HFF-Myc (cell line): ENCODE measurements around the gene MSMB.
"Not testable (repeated sequence)": the region's sequence is repeated elsewhere in the genome, so short reads cannot be mapped to it uniquely, and the experiment has no call there.

Source experiments
- DNase-seq: peaks from one replicate; pipeline ENCODE4 v3.0.0-alpha.2; 2011; ENCODE audit warnings: low read depth; ENCODE audit errors: extremely low read depth
- H3K4me3 ChIP-seq: replicated peaks from 2 replicates; pipeline ENCODE4 v1.5.1; 2011; ENCODE audit warnings: low read depth, mild to moderate bottlenecking, control low read depth, low read length
- CTCF ChIP-seq: IDR thresholded peaks from 2 replicates; pipeline ENCODE4 v1.5.1; 2012; ENCODE audit warnings: mild to moderate bottlenecking, low read depth, low read length, control low read depth; ENCODE audit errors: missing control alignments

The MSMB gene

GRCh38 chr10:46057038-46057437 is 11.0 kb upstream of the MSMB start:
- no peak for DNase-seq
- H3K4me3 ChIP-seq, result no peak overlapping the region
- TF ChIP-seq CTCF, result no peak

DNA sequence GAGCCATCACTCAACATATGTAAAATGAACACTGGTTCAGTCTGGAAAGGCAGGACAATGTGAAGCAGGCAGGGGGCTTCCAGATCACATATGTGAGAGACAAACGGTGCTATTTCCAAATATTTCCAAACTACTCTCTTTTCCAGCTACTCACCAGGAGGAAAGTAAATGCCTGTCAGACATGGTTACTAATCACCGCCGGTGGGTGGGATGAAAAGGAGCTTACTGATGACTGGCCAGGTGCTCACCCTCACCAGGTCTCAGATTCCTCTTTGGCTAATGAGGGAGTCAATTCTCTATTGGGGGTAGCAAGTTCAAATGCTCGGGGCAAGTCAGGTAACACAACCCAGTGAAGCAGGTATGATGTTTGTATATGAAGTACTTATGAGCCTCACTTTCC is 9.7 kb upstream of the MSMB start:
- no peak overlapping the region for H3K4me3 ChIP-seq
- no peak for TF ChIP-seq CTCF
- no peak for DNase-seq

DNA sequence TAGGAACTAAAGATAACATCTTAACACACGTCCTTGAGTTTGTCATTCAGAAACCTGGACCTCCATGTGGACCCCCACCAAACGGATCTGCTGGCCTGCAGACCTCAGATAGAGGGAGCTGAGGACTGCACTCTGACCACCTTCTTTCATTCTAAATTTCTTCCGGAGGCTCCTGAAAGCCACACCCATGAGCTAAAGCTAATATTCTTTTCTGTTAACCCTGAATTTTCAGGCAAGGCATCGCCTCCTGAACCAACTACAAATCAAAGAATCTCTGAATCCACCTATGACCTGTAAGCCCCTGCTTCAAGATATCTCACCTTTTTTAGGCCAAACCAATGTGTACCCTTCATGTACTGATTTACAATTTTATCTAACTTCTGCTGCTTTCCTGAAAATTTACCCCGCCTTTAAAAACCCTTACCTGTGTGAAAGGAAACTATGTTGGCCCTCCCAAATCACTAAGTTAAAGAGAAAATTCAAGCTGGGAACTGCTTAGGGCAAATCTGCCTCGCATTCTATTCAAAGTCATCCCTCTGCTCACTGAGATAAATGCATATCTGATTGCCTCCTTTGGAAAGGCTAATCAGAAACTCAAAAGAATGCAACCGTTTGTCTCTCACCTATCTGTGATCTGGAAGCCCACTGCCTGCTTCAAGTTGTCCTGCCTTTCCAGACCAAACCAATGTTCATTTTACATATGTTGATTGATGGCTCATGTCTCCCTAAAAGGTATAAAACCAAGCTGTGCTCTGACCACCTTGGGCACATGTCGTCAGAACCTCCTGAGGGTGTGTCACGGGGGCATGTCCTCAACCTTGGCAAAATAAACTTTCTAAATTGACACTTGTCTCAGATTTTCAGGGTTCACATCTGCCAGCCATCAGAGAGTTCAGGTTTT is 7.7 kb upstream of the MSMB start:
- H3K4me3 ChIP-seq, result no peak overlapping the region
- no peak for DNase-seq
- no peak for TF ChIP-seq CTCF

- no peak for TF ChIP-seq CTCF
- no peak overlapping the region for H3K4me3 ChIP-seq
- no peak for DNase-seq
These were observed 6.8 kb upstream of the MSMB start for GRCh38 chr10:46052791-46053375.

DNA sequence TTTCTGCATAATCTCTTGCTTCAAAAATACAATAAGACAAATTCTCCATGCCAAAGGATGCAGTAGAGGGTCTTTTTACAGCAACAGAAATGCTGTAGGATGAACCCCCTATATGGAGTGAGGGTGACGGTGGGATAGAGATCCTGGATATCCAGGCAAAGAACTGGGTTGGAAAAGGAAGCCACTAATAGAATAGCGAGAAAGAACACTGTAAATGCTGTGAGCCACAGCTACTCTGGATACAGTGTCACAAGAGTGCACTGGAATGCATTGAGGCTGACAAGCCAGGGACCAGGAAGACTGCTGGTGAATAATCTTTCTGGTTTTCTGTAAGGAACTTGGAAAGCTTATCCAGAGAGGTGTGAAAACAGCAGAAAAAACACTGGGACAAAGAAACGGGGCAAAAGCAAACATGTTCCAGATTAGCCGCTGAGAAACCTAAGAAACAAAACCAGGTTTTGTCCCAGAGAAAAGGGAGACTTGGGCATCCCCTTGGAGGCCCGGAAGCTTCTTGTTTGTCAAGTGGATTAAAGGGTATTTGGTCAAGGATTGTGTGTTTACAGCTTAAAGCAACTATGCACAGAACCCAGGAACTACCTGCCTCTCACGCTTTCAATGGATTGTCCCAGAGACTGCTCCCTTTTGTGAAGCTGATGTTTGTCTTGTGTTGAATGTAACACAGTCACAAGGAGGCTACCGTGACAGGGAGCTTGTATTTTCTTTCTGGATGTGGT is 6.2 kb upstream of the MSMB start:
- no peak overlapping the region for H3K4me3 ChIP-seq
- no peak for TF ChIP-seq CTCF
- DNase-seq, result no peak

GRCh38 chr10:46050941-46051623 is 5.0 kb upstream of the MSMB start:
- DNase-seq, result peak; percentile 2
- TF ChIP-seq CTCF, result no peak
- no peak overlapping the region for H3K4me3 ChIP-seq

DNA sequence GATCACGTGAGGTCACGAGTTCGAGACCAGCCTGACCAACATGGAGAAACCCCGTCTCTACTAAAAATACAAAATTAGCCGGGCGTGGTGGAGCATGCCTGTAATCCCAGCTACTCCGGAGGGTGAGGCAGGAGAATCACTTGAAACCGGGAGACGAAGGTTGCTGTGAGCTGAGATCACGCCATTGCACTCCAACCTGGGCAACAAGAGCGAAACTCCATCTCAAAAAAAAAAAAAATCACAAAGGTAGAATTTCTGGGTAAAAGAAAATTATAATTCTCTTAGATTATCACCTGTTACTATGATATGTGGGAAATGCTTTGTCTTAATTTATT is 3.4 kb upstream of the MSMB start:
- not testable (repeated sequence) for DNase-seq, H3K4me3 ChIP-seq
